Measurements from ENCODE around the gene HSPBAP1.
"Not testable (repeated sequence)": the region's sequence is repeated elsewhere in the genome, so short reads cannot be mapped to it uniquely, and the experiment has no call there.

HSPBAP1 gene

GRCh38 chr3:122732682-122733525 is 60.7 kb downstream of the HSPBAP1 start:
- DNase-seq = not testable (repeated sequence)

- DNase-seq = no peak
Observed at GRCh38 chr3:122730240-122730639, 63.4 kb downstream of the HSPBAP1 start.

- no peak for DNase-seq
Observed at GRCh38 chr3:122728756-122729514, 64.7 kb downstream of the HSPBAP1 start.

- DNase-seq = no peak
Observed at GRCh38 chr3:122728186-122728585, 65.4 kb downstream of the HSPBAP1 start.

GRCh38 chr3:122727766-122728165 is 65.9 kb downstream of the HSPBAP1 start:
- no peak for DNase-seq

- no peak for DNase-seq
Observed at GRCh38 chr3:122727294-122727693, 66.3 kb downstream of the HSPBAP1 start.

- no peak for DNase-seq
Observed at GRCh38 chr3:122725106-122725505, 68.5 kb downstream of the HSPBAP1 start.

GRCh38 chr3:122719273-122719921 is 74.2 kb downstream of the HSPBAP1 start:
- DNase-seq = no peak

GRCh38 chr3:122716667-122717066 is 77.0 kb downstream of the HSPBAP1 start:
- no peak for DNase-seq

- no peak for DNase-seq
Observed at GRCh38 chr3:122714273-122714672, 79.4 kb downstream of the HSPBAP1 start.

GRCh38 chr3:122710616-122711251 is 82.9 kb downstream of the HSPBAP1 start:
- DNase-seq = not testable (repeated sequence)

GRCh38 chr3:122705379-122705778 is 88.3 kb downstream of the HSPBAP1 start:
- no peak for DNase-seq

- no peak for DNase-seq
Observed at GRCh38 chr3:122700193-122700592, 93.4 kb downstream of the HSPBAP1 start.

- DNase-seq = no peak
Observed at GRCh38 chr3:122697952-122698620, 95.5 kb downstream of the HSPBAP1 start.

GRCh38 chr3:122695927-122696561 is 97.6 kb downstream of the HSPBAP1 start:
- DNase-seq = no peak

- no peak for DNase-seq
Observed at GRCh38 chr3:122694966-122695365, 98.7 kb downstream of the HSPBAP1 start.

- no peak for DNase-seq
Observed at GRCh38 chr3:122692674-122693073, 101.0 kb downstream of the HSPBAP1 start.

GRCh38 chr3:122691195-122691594 is 102.4 kb downstream of the HSPBAP1 start:
- no peak for DNase-seq

- no peak for DNase-seq
Observed at GRCh38 chr3:122690096-122690495, 103.5 kb downstream of the HSPBAP1 start.
